Activated T-helper 17 cell treated with anti-CD3 and anti-CD28 coated beads, Interleukin-2, amount 50 U/mL, for 72 hours (primary cell): ENCODE results near the gene NRDC. TPM values are rescaled to one million over a fixed set of nuclear protein-coding genes. Genes with fewer than 3 reads are reported as not detected.
"Not testable (repeated sequence)": the region's sequence is repeated elsewhere in the genome, so short reads cannot be mapped to it uniquely, and the experiment has no call there.

Experiments
- ATAC-seq: fragments of 150-1000 bp; cut with Tn5 transposase; replicated peaks from 2 replicates; pipeline ENCODE4 v1.10.0; 2021; ENCODE audit warnings: mild to moderate bottlenecking, moderate library complexity
- H3K27ac Mint-ChIP-seq: one replicate; pipeline ENCODE4 v1.8.0; 2022; ENCODE audit warnings: mixed read lengths
- H3K27me3 Mint-ChIP-seq: one replicate; pipeline ENCODE4 v1.8.0; 2022; ENCODE audit warnings: mixed read lengths
- H3K36me3 Mint-ChIP-seq: one replicate; pipeline ENCODE4 v1.8.0; 2022; ENCODE audit warnings: low read depth, mild to moderate bottlenecking, mixed read lengths
- H3K4me1 Mint-ChIP-seq: one replicate; pipeline ENCODE4 v1.8.0; 2022; ENCODE audit warnings: mixed read lengths
- H3K4me3 Mint-ChIP-seq: one replicate; pipeline ENCODE4 v1.8.0; 2022; ENCODE audit warnings: mild to moderate bottlenecking, mixed read lengths
- H3K9me3 Mint-ChIP-seq: one replicate; pipeline ENCODE4 v1.8.0; 2022; ENCODE audit warnings: mixed read lengths
- total RNA-seq, 2 donors: library from RNA; stranded (reverse); gene quantifications; one replicate each; pipeline ENCODE4 v1.2.3, GENCODE V29; 2022

Gene NRDC
- total RNA-seq, 2 donors from 2014 or later, result 135 to 174 TPM

GRCh38 chr1:51840743-51841461 lies 37.6 kb downstream of the NRDC start:
- H3K4me3 Mint-ChIP-seq, result no peak overlapping the region
- H3K4me1 Mint-ChIP-seq, result peaks cover 22% of the 10 kb centered on the region
- no peaks in the 10 kb centered on the region for H3K27me3 Mint-ChIP-seq
- ATAC-seq, result no peak
- no peak overlapping the region for H3K27ac Mint-ChIP-seq
- H3K9me3 Mint-ChIP-seq, result no peaks in the 10 kb centered on the region
- H3K36me3 Mint-ChIP-seq, result peaks cover 50% of the 10 kb centered on the region

- ATAC-seq, result no peak
- Mint-ChIP-seq H3K36me3 (peaks cover 54% of the 10 kb centered on the region), H3K4me3 (no peak overlapping the region), H3K4me1 (peaks cover 22% of the 10 kb centered on the region), H3K27me3 (no peaks in the 10 kb centered on the region), H3K27ac (no peak overlapping the region), H3K9me3 (no peaks in the 10 kb centered on the region)
These were observed 38.3 kb downstream of the NRDC start for GRCh38 chr1:51840182-51840581.

- H3K27me3 Mint-ChIP-seq, result no peaks in the 10 kb centered on the region
- H3K4me3 Mint-ChIP-seq, result no peak overlapping the region
- peak overlapping the region; percentile 13 for H3K27ac Mint-ChIP-seq
- peaks cover 60% of the 10 kb centered on the region for H3K36me3 Mint-ChIP-seq
- no peaks in the 10 kb centered on the region for H3K9me3 Mint-ChIP-seq
- ATAC-seq, result no peak
- peaks cover 16% of the 10 kb centered on the region for H3K4me1 Mint-ChIP-seq
These were observed 39.4 kb downstream of the NRDC start for GRCh38 chr1:51839094-51839493.

- H3K27me3 Mint-ChIP-seq, result no peaks in the 10 kb centered on the region
- no peak overlapping the region for H3K27ac Mint-ChIP-seq
- peaks cover 76% of the 10 kb centered on the region for H3K36me3 Mint-ChIP-seq
- no peak overlapping the region for H3K4me3 Mint-ChIP-seq
- no peaks in the 10 kb centered on the region for H3K9me3 Mint-ChIP-seq
- H3K4me1 Mint-ChIP-seq, result peaks cover 5% of the 10 kb centered on the region
- ATAC-seq, result no peak
These were observed 41.3 kb downstream of the NRDC start for GRCh38 chr1:51837243-51837642.

- ATAC-seq, result no peak
- Mint-ChIP-seq H3K4me3 (no peak overlapping the region), H3K27me3 (no peaks in the 10 kb centered on the region), H3K27ac (no peak overlapping the region), H3K36me3 (peaks cover 86% of the 10 kb centered on the region), H3K4me1 (no peaks in the 10 kb centered on the region), H3K9me3 (no peaks in the 10 kb centered on the region)
These were observed 44.8 kb downstream of the NRDC start for GRCh38 chr1:51833700-51834099.

GRCh38 chr1:51829058-51829457 lies 49.5 kb downstream of the NRDC start:
- no peaks in the 10 kb centered on the region for H3K9me3 Mint-ChIP-seq
- no peak overlapping the region for H3K27ac Mint-ChIP-seq
- H3K36me3 Mint-ChIP-seq, result peaks cover 83% of the 10 kb centered on the region
- no peak overlapping the region for H3K4me3 Mint-ChIP-seq
- H3K27me3 Mint-ChIP-seq, result no peaks in the 10 kb centered on the region
- H3K4me1 Mint-ChIP-seq, result no peaks in the 10 kb centered on the region
- ATAC-seq, result no peak

GRCh38 chr1:51819810-51820209 lies 58.7 kb downstream of the NRDC start:
- Mint-ChIP-seq H3K27ac (no peak overlapping the region), H3K4me3 (no peak overlapping the region), H3K27me3 (no peaks in the 10 kb centered on the region), H3K9me3 (no peaks in the 10 kb centered on the region), H3K4me1 (no peaks in the 10 kb centered on the region), H3K36me3 (peaks cover 90% of the 10 kb centered on the region)
- no peak for ATAC-seq

- H3K27ac Mint-ChIP-seq, H3K4me3 Mint-ChIP-seq, H3K4me1 Mint-ChIP-seq, H3K9me3 Mint-ChIP-seq, H3K27me3 Mint-ChIP-seq, ATAC-seq: not testable (repeated sequence)
- peaks cover 90% of the 10 kb centered on the region for H3K36me3 Mint-ChIP-seq
These were observed 59.5 kb downstream of the NRDC start for GRCh38 chr1:51819021-51819420.

- no peak for ATAC-seq
- H3K9me3 Mint-ChIP-seq, result no peaks in the 10 kb centered on the region
These were observed 60.0 kb downstream of the NRDC start for GRCh38 chr1:51818487-51818886.

GRCh38 chr1:51814513-51814912 lies 64.0 kb downstream of the NRDC start:
- ATAC-seq, result no peak
- Mint-ChIP-seq H3K27me3 (no peaks in the 10 kb centered on the region), H3K36me3 (peaks cover 91% of the 10 kb centered on the region), H3K9me3 (no peaks in the 10 kb centered on the region), H3K4me1 (no peaks in the 10 kb centered on the region), H3K27ac (no peak overlapping the region), H3K4me3 (no peak overlapping the region)

More at GRCh38 chr1:51818487-51818886, 60.0 kb downstream of the NRDC start:
- no peaks in the 10 kb centered on the region for H3K27me3 Mint-ChIP-seq
- no peaks in the 10 kb centered on the region for H3K4me1 Mint-ChIP-seq
- peaks cover 93% of the 10 kb centered on the region for H3K36me3 Mint-ChIP-seq
- H3K4me3 Mint-ChIP-seq, result no peak overlapping the region
- peak overlapping the region; percentile 3 for H3K27ac Mint-ChIP-seq

- H3K36me3 Mint-ChIP-seq, result peaks cover 87% of the 10 kb centered on the region
- no peaks in the 10 kb centered on the region for H3K4me1 Mint-ChIP-seq
- H3K4me3 Mint-ChIP-seq, result no peak overlapping the region
- ATAC-seq, result no peak
- H3K9me3 Mint-ChIP-seq, result no peaks in the 10 kb centered on the region
- H3K27ac Mint-ChIP-seq, result no peak overlapping the region
- H3K27me3 Mint-ChIP-seq, result no peaks in the 10 kb centered on the region
These were observed 79.2 kb downstream of the NRDC start for GRCh38 chr1:51799372-51799771.

GRCh38 chr1:51794868-51795267 lies 83.7 kb downstream of the NRDC start:
- no peak for ATAC-seq
- H3K4me1 Mint-ChIP-seq, result peaks cover 13% of the 10 kb centered on the region
- no peaks in the 10 kb centered on the region for H3K9me3 Mint-ChIP-seq
- peak overlapping the region; percentile 60 for H3K27ac Mint-ChIP-seq
- no peaks in the 10 kb centered on the region for H3K27me3 Mint-ChIP-seq
- H3K4me3 Mint-ChIP-seq, result no peak overlapping the region
- peaks cover 89% of the 10 kb centered on the region for H3K36me3 Mint-ChIP-seq

GRCh38 chr1:51794260-51794659 lies 84.3 kb downstream of the NRDC start:
- no peaks in the 10 kb centered on the region for H3K27me3 Mint-ChIP-seq
- peak overlapping the region; percentile 34 for H3K27ac Mint-ChIP-seq
- peaks cover 92% of the 10 kb centered on the region for H3K36me3 Mint-ChIP-seq
- peaks cover 13% of the 10 kb centered on the region for H3K4me1 Mint-ChIP-seq
- no peak for ATAC-seq
- no peak overlapping the region for H3K4me3 Mint-ChIP-seq
- no peaks in the 10 kb centered on the region for H3K9me3 Mint-ChIP-seq

GRCh38 chr1:51792864-51793263 lies 85.7 kb downstream of the NRDC start:
- H3K4me1 Mint-ChIP-seq, result peaks cover 13% of the 10 kb centered on the region
- H3K9me3 Mint-ChIP-seq, result no peaks in the 10 kb centered on the region
- peaks cover 92% of the 10 kb centered on the region for H3K36me3 Mint-ChIP-seq
- H3K27me3 Mint-ChIP-seq, result no peaks in the 10 kb centered on the region
- no peak overlapping the region for H3K4me3 Mint-ChIP-seq
- peak; percentile 90 for ATAC-seq
- peak overlapping the region; percentile 34 for H3K27ac Mint-ChIP-seq

GRCh38 chr1:51791888-51792287 lies 86.6 kb downstream of the NRDC start:
- Mint-ChIP-seq H3K9me3 (no peaks in the 10 kb centered on the region), H3K27ac (peak overlapping the region; percentile 34), H3K4me3 (no peak overlapping the region), H3K27me3 (no peaks in the 10 kb centered on the region), H3K36me3 (peaks cover 92% of the 10 kb centered on the region), H3K4me1 (peaks cover 13% of the 10 kb centered on the region)
- ATAC-seq, result no peak
